ENCODE data around the gene SLC6A3. TPM values are rescaled to one million over a fixed set of nuclear protein-coding genes. Genes with fewer than 3 reads are reported as not detected.

The SLC6A3 gene
- total RNA-seq, 1 experiment from 2014 or later: not detected

GRCh38 chr5:1442222-1443145 is 2.8 kb downstream of the SLC6A3 start:
- DNase-seq (ENCODE audit: low spot score): no peak

GRCh38 chr5:1441166-1441865 is 3.9 kb downstream of the SLC6A3 start:
- no peak for DNase-seq (ENCODE audit: low spot score)

GRCh38 chr5:1440098-1440493 is 5.1 kb downstream of the SLC6A3 start:
- no peak for DNase-seq (ENCODE audit: low spot score)

- DNase-seq (ENCODE audit: low spot score): no peak
Observed at GRCh38 chr5:1439388-1440097, 5.7 kb downstream of the SLC6A3 start.

GRCh38 chr5:1438871-1439270 is 6.4 kb downstream of the SLC6A3 start:
- DNase-seq (ENCODE audit: low spot score): no peak

- no peak for DNase-seq (ENCODE audit: low spot score)
Observed at GRCh38 chr5:1437876-1438559, 7.2 kb downstream of the SLC6A3 start.

- DNase-seq (ENCODE audit: low spot score): peak; percentile 81
Observed at GRCh38 chr5:1437226-1437829, 7.9 kb downstream of the SLC6A3 start.

GRCh38 chr5:1436681-1437080 is 8.6 kb downstream of the SLC6A3 start:
- DNase-seq (ENCODE audit: low spot score): no peak

GRCh38 chr5:1436036-1436435 is 9.2 kb downstream of the SLC6A3 start:
- no peak for DNase-seq (ENCODE audit: low spot score)

GRCh38 chr5:1435369-1435768 is 9.9 kb downstream of the SLC6A3 start:
- no peak for DNase-seq (ENCODE audit: low spot score)

- no peak for DNase-seq (ENCODE audit: low spot score)
Observed at GRCh38 chr5:1432296-1432695, 12.9 kb downstream of the SLC6A3 start.

- no peak for DNase-seq (ENCODE audit: low spot score)
Observed at GRCh38 chr5:1431896-1432295, 13.3 kb downstream of the SLC6A3 start.

GRCh38 chr5:1431021-1431811 is 14.0 kb downstream of the SLC6A3 start:
- DNase-seq (ENCODE audit: low spot score): no peak

GRCh38 chr5:1430121-1430795 is 15.0 kb downstream of the SLC6A3 start:
- no peak for DNase-seq (ENCODE audit: low spot score)

GRCh38 chr5:1429496-1429895 is 15.7 kb downstream of the SLC6A3 start:
- no peak for DNase-seq (ENCODE audit: low spot score)

- DNase-seq (ENCODE audit: low spot score): no peak
Observed at GRCh38 chr5:1429066-1429465, 16.2 kb downstream of the SLC6A3 start.

GRCh38 chr5:1428107-1428506 is 17.1 kb downstream of the SLC6A3 start:
- no peak for DNase-seq (ENCODE audit: low spot score)

GRCh38 chr5:1424716-1425115 is 20.5 kb downstream of the SLC6A3 start:
- DNase-seq (ENCODE audit: low spot score): no peak

- DNase-seq (ENCODE audit: low spot score): no peak
Observed at GRCh38 chr5:1423901-1424603, 21.2 kb downstream of the SLC6A3 start.

All from HT-29 (cell line).